ENCODE data around the gene WASL. TPM values are rescaled to one million over a fixed set of nuclear protein-coding genes. Genes with fewer than 3 reads are reported as not detected.

The WASL gene
- total RNA-seq, 1 donor from 2014 or later: 36.0 TPM

GRCh38 chr7:123774496-123774895 is 25.7 kb upstream of the WASL start:
- no peaks in the 10 kb centered on the region for H3K4me1 ChIP-seq (ENCODE audit: insufficient read depth, low read length)
- H3K4me3 Mint-ChIP-seq (ENCODE audit: unreplicated experiment): no peak overlapping the region
- no peaks in the 10 kb centered on the region for H3K27me3 Mint-ChIP-seq (ENCODE audit: low read depth, unreplicated experiment)
- no peak for FAIRE-seq
- no peak for TF ChIP-seq CTCF (IDR thresholded peaks at IDR 0.05; ENCODE audit: insufficient read depth, low read depth, low read length)
- no peak for TF ChIP-seq EZH2 (IDR thresholded peaks at IDR 0.05; ENCODE audit: insufficient read depth, low read length)
- H3K36me3 ChIP-seq (ENCODE audit: insufficient read depth, low read length): no peaks in the 10 kb centered on the region
- no peak overlapping the region for H2AFZ ChIP-seq (ENCODE audit: low read depth, low read length)
- H3K79me2 ChIP-seq (ENCODE audit: insufficient read depth, low read length): no peaks in the 10 kb centered on the region
- H3K4me1 Mint-ChIP-seq (ENCODE audit: low read depth, unreplicated experiment): peaks cover 6% of the 10 kb centered on the region
- H3K4me2 ChIP-seq (ENCODE audit: low read length): no peak overlapping the region
- H3K36me3 Mint-ChIP-seq (ENCODE audit: low read depth, unreplicated experiment): no peaks in the 10 kb centered on the region
- no peak overlapping the region for H3K27ac Mint-ChIP-seq (ENCODE audit: unreplicated experiment)
- H3K4me3 ChIP-seq (ENCODE audit: insufficient read depth, low read depth, low read length): no peak overlapping the region
- no peak for DNase-seq (ENCODE audit: low read depth)
- H3K9ac ChIP-seq (ENCODE audit: low read length): no peak overlapping the region
- no peaks in the 10 kb centered on the region for H3K9me3 Mint-ChIP-seq (ENCODE audit: unreplicated experiment)
- H3K9me3 ChIP-seq (ENCODE audit: insufficient read depth, low read depth, low read length): no peaks in the 10 kb centered on the region
- no peaks in the 10 kb centered on the region for H3K27me3 ChIP-seq (ENCODE audit: insufficient read depth, low read length)
- H3K27ac ChIP-seq (ENCODE audit: low read depth, low read length): no peak overlapping the region
- no peaks in the 10 kb centered on the region for H4K20me1 ChIP-seq (ENCODE audit: insufficient read depth, low read length)

- no peaks in the 10 kb centered on the region for H4K20me1 ChIP-seq (ENCODE audit: insufficient read depth, low read length)
- H3K36me3 Mint-ChIP-seq (ENCODE audit: low read depth, unreplicated experiment): no peaks in the 10 kb centered on the region
- no peak overlapping the region for H3K9ac ChIP-seq (ENCODE audit: low read length)
- H3K4me1 Mint-ChIP-seq (ENCODE audit: low read depth, unreplicated experiment): peaks cover 6% of the 10 kb centered on the region
- no peak overlapping the region for H3K27ac ChIP-seq (ENCODE audit: low read depth, low read length)
- no peak overlapping the region for H3K4me3 Mint-ChIP-seq (ENCODE audit: unreplicated experiment)
- H3K4me3 ChIP-seq (ENCODE audit: insufficient read depth, low read depth, low read length): no peak overlapping the region
- no peak overlapping the region for H2AFZ ChIP-seq (ENCODE audit: low read depth, low read length)
- no peak overlapping the region for H3K4me2 ChIP-seq (ENCODE audit: low read length)
- no peaks in the 10 kb centered on the region for H3K36me3 ChIP-seq (ENCODE audit: insufficient read depth, low read length)
- no peaks in the 10 kb centered on the region for H3K27me3 Mint-ChIP-seq (ENCODE audit: low read depth, unreplicated experiment)
- no peaks in the 10 kb centered on the region for H3K79me2 ChIP-seq (ENCODE audit: insufficient read depth, low read length)
- H3K27me3 ChIP-seq (ENCODE audit: insufficient read depth, low read length): no peaks in the 10 kb centered on the region
- TF ChIP-seq EZH2 (IDR thresholded peaks at IDR 0.05; ENCODE audit: insufficient read depth, low read length): no peak
- TF ChIP-seq CTCF (IDR thresholded peaks at IDR 0.05; ENCODE audit: insufficient read depth, low read depth, low read length): no peak
- no peaks in the 10 kb centered on the region for H3K9me3 Mint-ChIP-seq (ENCODE audit: unreplicated experiment)
- no peaks in the 10 kb centered on the region for H3K4me1 ChIP-seq (ENCODE audit: insufficient read depth, low read length)
- DNase-seq (ENCODE audit: low read depth) (no peak), FAIRE-seq (no peak)
- H3K9me3 ChIP-seq (ENCODE audit: insufficient read depth, low read depth, low read length): no peaks in the 10 kb centered on the region
- no peak overlapping the region for H3K27ac Mint-ChIP-seq (ENCODE audit: unreplicated experiment)
Measured at GRCh38 chr7:123773481-123773880, 24.7 kb upstream of the WASL start.

GRCh38 chr7:123772652-123773051 is 23.8 kb upstream of the WASL start:
- H3K27ac ChIP-seq (ENCODE audit: low read depth, low read length): no peak overlapping the region
- Mint-ChIP-seq H3K9me3 (ENCODE audit: unreplicated experiment) (no peaks in the 10 kb centered on the region), H3K27ac (ENCODE audit: unreplicated experiment) (no peak overlapping the region), H3K36me3 (ENCODE audit: low read depth, unreplicated experiment) (no peaks in the 10 kb centered on the region), H3K27me3 (ENCODE audit: low read depth, unreplicated experiment) (no peaks in the 10 kb centered on the region), H3K4me3 (ENCODE audit: unreplicated experiment) (no peak overlapping the region), H3K4me1 (ENCODE audit: low read depth, unreplicated experiment) (peaks cover 6% of the 10 kb centered on the region)
- H3K27me3 ChIP-seq (ENCODE audit: insufficient read depth, low read length): no peaks in the 10 kb centered on the region
- H3K9ac ChIP-seq (ENCODE audit: low read length): no peak overlapping the region
- TF ChIP-seq EZH2 (IDR thresholded peaks at IDR 0.05; ENCODE audit: insufficient read depth, low read length) (no peak), CTCF (IDR thresholded peaks at IDR 0.05; ENCODE audit: insufficient read depth, low read depth, low read length) (no peak)
- no peak overlapping the region for H3K4me3 ChIP-seq (ENCODE audit: insufficient read depth, low read depth, low read length)
- no peaks in the 10 kb centered on the region for H3K9me3 ChIP-seq (ENCODE audit: insufficient read depth, low read depth, low read length)
- no peak overlapping the region for H3K4me2 ChIP-seq (ENCODE audit: low read length)
- no peaks in the 10 kb centered on the region for H3K4me1 ChIP-seq (ENCODE audit: insufficient read depth, low read length)
- H3K36me3 ChIP-seq (ENCODE audit: insufficient read depth, low read length): no peaks in the 10 kb centered on the region
- H2AFZ ChIP-seq (ENCODE audit: low read depth, low read length): no peak overlapping the region
- DNase-seq (ENCODE audit: low read depth): no peak
- H3K79me2 ChIP-seq (ENCODE audit: insufficient read depth, low read length): no peaks in the 10 kb centered on the region
- no peak for FAIRE-seq
- H4K20me1 ChIP-seq (ENCODE audit: insufficient read depth, low read length): no peaks in the 10 kb centered on the region

Data from astrocyte (in vitro differentiated cells and primary cell).